Stomach (tissue), 9 donors: ENCODE data around the gene SLC17A9. TPM values are rescaled to one million over a fixed set of nuclear protein-coding genes. Genes with fewer than 3 reads are reported as not detected.

ENCODE experiments used
- DNase-seq, 2 donors: peaks; one replicate each; pipeline versions ENCODE4 v3.0.0 to v3.0.0-alpha.2; 2013 to 2019
- H3K27ac ChIP-seq, 5 donors: fragments of 200-600 bp in 4 of 5; sonication (generic) in 4 of 5; one replicate each; pipeline ENCODE4 v1.5.1; 2013 to 2019; ENCODE audit warnings: mild to moderate bottlenecking in 1 of 5, moderate library complexity in 1 of 5
- H3K27me3 ChIP-seq, 3 donors: fragments of 200-600 bp; sonication (generic); one replicate each; pipeline ENCODE4 v1.5.1; 2017 to 2019; ENCODE audit warnings: mixed run types in 1 of 3
- H3K36me3 ChIP-seq, 4 donors: fragments of 200-600 bp; sonication (generic); 1 replicate in 3 of 4; 2 replicates in 1 of 4; pipeline ENCODE4 v1.5.1; 2016 to 2019
- H3K4me1 ChIP-seq, 4 donors: fragments of 200-600 bp; sonication (generic); one replicate each; pipeline ENCODE4 v1.5.1; 2016 to 2019
- H3K4me3 ChIP-seq, 4 donors: fragments of 200-600 bp; sonication (generic) in 3 of 4; one replicate each; pipeline ENCODE4 v1.5.1; 2016 to 2019; ENCODE audit warnings: mild to moderate bottlenecking in 1 of 4
- H3K9me3 ChIP-seq, 4 donors: fragments of 200-600 bp; sonication (generic); one replicate each; pipeline ENCODE4 v1.5.1; 2016 to 2019
- CTCF ChIP-seq, 7 experiments: fragments of 450-650 bp in 4 of 7; fragments of 200-600 bp in 3 of 7; sonication (generic) in 3 of 7; IDR thresholded peaks; one replicate each; pipeline ENCODE4 v1.5.1; 2016 to 2019; ENCODE audit warnings: antibody characterized with exemption in 7 of 7, control low read depth in 2 of 7, mild to moderate bottlenecking in 1 of 7
- EP300 ChIP-seq: sonication (generic); formaldehyde crosslinking; IDR thresholded peaks from one replicate; pipeline ENCODE4 v1.6.1; 2017; ENCODE audit warnings: antibody characterized with exemption
- POLR2A ChIP-seq, 4 donors: fragments of 450-650 bp; IDR thresholded peaks; one replicate each; pipeline ENCODE4 v1.6.1; 2016; ENCODE audit warnings: antibody characterized with exemption in 4 of 4, control low read depth in 2 of 4, mild to moderate bottlenecking in 1 of 4, moderate library complexity in 1 of 4
- POLR2AphosphoS5 ChIP-seq, 3 donors: sonication (generic); formaldehyde crosslinking; IDR thresholded peaks; one replicate each; pipeline ENCODE4 v1.6.1; 2016; ENCODE audit warnings: antibody characterized with exemption in 3 of 3
- WGBS, 5 donors: extraction: QIAGEN DNeasy Blood & Tissue Kit in 3 of 5; methylation state at CpG; one replicate each; pipeline versions ENCODE4 v1.1.5 to v1.1.7; 2013 to 2018; 5-methylcytosine and 5-hydroxymethylcytosine counted together
- intact Hi-C: fragments of 100-400 bp; cut with DNase I; formaldehyde crosslinking; loops from one replicate; pipeline ENCODE4 v1.15.1; 2023; ENCODE audit warnings: low total_unique reads
- polyA plus RNA-seq, 3 donors: library from polyadenylated mRNA; stranded (reverse); fragments of 200-250 nt; gene quantifications; one replicate each; pipeline ENCODE4 v1.2.3, GENCODE V29; 2013
- total RNA-seq, 5 donors: library from RNA; depleted of rRNA; stranded (reverse); fragments of >200 nt; gene quantifications; one replicate each; pipeline versions ENCODE4 v1.1.0 to v1.2.3, GENCODE V29; 2014 to 2016
- donor health status: healthy with polysubstance abuse.
- donor health status: Bipolar disorder and iron deficiency.
- donor health status: healthy.

The SLC17A9 gene
- total and polyA plus RNA-seq, 8 donors: 1.1 to 76.4 (median 12.6) TPM

- WGBS, 5 donors: 56 to 66% (median 59%) methylated on average over 15 to 20 of the region's 21 CpGs
- Histone ChIP-seq H3K4me1 (peaks cover 0 to 6% (median 0%) of the 10 kb centered on the region in 4 donors), H3K27me3 (peaks cover 8 to 99% (median 62%) of the 10 kb centered on the region in 3 donors), H3K4me3 (no peak overlapping the region), H3K36me3 (no peaks in the 10 kb centered on the region), H3K27ac (no peak overlapping the region), H3K9me3 (no peaks in the 10 kb centered on the region)
- TF ChIP-seq CTCF (IDR thresholded peaks at IDR 0.05) (no peak), POLR2A (IDR thresholded peaks at IDR 0.05) (no peak), POLR2AphosphoS5 (IDR thresholded peaks at IDR 0.05) (no peak), EP300 (no peak)
- intact Hi-C loops: no loop called here
- no peak for DNase-seq
Observed at GRCh38 chr20:62982124-62983075, 29.9 kb downstream of the SLC17A9 start.

GRCh38 chr20:62983210-62983609, 30.7 kb downstream of the SLC17A9 start:
- 73 to 89% (median 76%) methylated on average over 6 of the region's 6 CpGs for WGBS, 5 donors

GRCh38 chr20:62984666-62985443, 32.3 kb downstream of the SLC17A9 start:
- Histone ChIP-seq H3K27me3 (peaks cover 8 to 89% (median 38%) of the 10 kb centered on the region in 3 donors), H3K4me1 (no peaks in the 10 kb centered on the region), H3K36me3 (no peaks in the 10 kb centered on the region), H3K27ac (no peak overlapping the region), H3K4me3 (no peak overlapping the region), H3K9me3 (no peaks in the 10 kb centered on the region)
- peak in 1 of 2 donors; percentile 40 for DNase-seq
- 70 to 81% (median 73%) methylated on average over 17 to 18 of the region's 18 CpGs for WGBS, 5 donors
- intact Hi-C loops: no loop called here
- no peak for TF ChIP-seq POLR2AphosphoS5 (IDR thresholded peaks at IDR 0.05)
- no peak for TF ChIP-seq EP300
- TF ChIP-seq CTCF (IDR thresholded peaks at IDR 0.05): no peak
- no peak for TF ChIP-seq POLR2A (IDR thresholded peaks at IDR 0.05)

More at GRCh38 chr20:62983210-62983609, 30.7 kb downstream of the SLC17A9 start:
- Histone ChIP-seq H3K36me3 (no peaks in the 10 kb centered on the region), H3K4me3 (no peak overlapping the region), H3K27ac (no peak overlapping the region), H3K4me1 (no peaks in the 10 kb centered on the region), H3K9me3 (no peaks in the 10 kb centered on the region), H3K27me3 (peaks cover 8 to 94% (median 54%) of the 10 kb centered on the region in 3 donors)
- TF ChIP-seq CTCF (IDR thresholded peaks at IDR 0.05): no peak
- no peak for TF ChIP-seq EP300
- no peak for TF ChIP-seq POLR2AphosphoS5 (IDR thresholded peaks at IDR 0.05)
- no peak for TF ChIP-seq POLR2A (IDR thresholded peaks at IDR 0.05)
- intact Hi-C loops: no loop called here
- no peak for DNase-seq

- Histone ChIP-seq H3K4me1 (no peaks in the 10 kb centered on the region), H3K36me3 (no peaks in the 10 kb centered on the region), H3K9me3 (no peaks in the 10 kb centered on the region), H3K4me3 (no peak overlapping the region), H3K27ac (no peak overlapping the region), H3K27me3 (peaks cover 8 to 87% (median 36%) of the 10 kb centered on the region in 3 donors)
- WGBS, 5 donors: 56 to 77% (median 63%) methylated on average over 8 to 14 of the region's 14 CpGs
- peak in 1 of 2 donors; percentile 31 for DNase-seq
- intact Hi-C loops: no loop called here
- no peak for TF ChIP-seq POLR2A (IDR thresholded peaks at IDR 0.05)
Observed at GRCh38 chr20:62985444-62985778, 32.9 kb downstream of the SLC17A9 start.
